ENCODE measurements around the gene ZNF385C. TPM values are rescaled to one million over a fixed set of nuclear protein-coding genes. Genes with fewer than 3 reads are reported as not detected.

ZNF385C gene
- total RNA-seq, 1 donor from 2014 or later, result not detected

- no peak for DNase-seq (ENCODE audit: low spot score)
These were observed 27.3 kb upstream of the ZNF385C start for GRCh38 chr17:42125565-42125964.

GRCh38 chr17:42124256-42124655, 26.0 kb upstream of the ZNF385C start:
- DNase-seq (ENCODE audit: low spot score), result no peak

GRCh38 chr17:42122371-42123303, 24.4 kb upstream of the ZNF385C start, which contains the start of gene HSPB9:
HSPB9 (plus strand) TSS chr17:42122804; CDS start chr17:42122851, 47 bp downstream.
- no peak for DNase-seq (ENCODE audit: low spot score)

DNA sequence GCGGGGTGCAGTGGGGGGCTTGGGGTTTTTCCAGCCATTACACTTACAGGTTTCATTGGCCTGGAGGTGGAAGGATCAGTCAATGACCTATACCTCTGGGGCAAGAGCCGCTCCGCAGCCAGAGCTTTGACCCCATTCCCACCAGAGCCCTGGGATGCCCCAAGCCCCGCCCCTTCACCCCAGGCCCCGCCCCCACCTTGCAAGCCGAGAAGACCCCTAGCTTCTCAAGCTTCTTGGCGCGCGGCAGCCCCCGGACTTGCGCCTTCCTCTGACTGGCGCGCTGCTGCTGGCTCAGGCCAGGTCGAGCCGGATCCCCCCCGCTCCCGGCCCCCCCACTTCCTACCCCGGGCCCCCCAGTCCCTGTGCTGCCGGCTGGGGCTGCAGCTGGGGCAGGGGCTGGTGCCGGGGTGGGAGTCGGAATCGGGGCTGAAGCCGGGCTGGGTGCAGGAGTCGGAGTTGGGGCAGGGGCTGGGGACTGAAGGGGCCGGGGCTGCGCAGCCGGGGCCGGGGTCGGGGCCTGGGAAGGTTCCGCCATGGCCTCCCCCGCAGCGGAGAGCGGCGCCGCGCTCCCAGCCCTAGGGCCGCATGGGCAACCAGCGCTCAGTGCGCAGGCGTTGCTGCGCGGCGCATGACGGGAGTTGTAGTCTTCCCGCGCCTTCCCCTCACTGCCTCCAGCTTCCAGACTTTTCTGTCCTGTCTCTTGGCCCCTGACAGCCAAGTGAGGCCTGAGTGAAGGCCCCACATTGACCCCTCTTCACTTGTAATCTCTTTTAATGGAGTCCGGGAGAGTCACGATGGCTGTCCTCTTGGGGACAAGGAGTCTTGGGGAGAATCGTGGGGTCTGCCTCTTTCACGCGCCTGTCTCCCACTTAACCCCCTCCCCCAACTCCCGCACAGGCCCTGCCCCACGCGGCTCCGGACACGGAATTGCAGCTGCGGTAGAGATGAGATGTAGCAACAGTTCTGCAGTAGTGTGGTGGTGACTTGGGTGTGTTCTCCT, 22.8 kb upstream of the ZNF385C start, which contains the start of gene KAT2A:
Gene KAT2A (minus strand): TSS at position 598 of the 1,000 bp plus-strand sequence. CDS start 63 bp downstream, at position 535.
- peak; percentile 93 for DNase-seq (ENCODE audit: low spot score)

DNA sequence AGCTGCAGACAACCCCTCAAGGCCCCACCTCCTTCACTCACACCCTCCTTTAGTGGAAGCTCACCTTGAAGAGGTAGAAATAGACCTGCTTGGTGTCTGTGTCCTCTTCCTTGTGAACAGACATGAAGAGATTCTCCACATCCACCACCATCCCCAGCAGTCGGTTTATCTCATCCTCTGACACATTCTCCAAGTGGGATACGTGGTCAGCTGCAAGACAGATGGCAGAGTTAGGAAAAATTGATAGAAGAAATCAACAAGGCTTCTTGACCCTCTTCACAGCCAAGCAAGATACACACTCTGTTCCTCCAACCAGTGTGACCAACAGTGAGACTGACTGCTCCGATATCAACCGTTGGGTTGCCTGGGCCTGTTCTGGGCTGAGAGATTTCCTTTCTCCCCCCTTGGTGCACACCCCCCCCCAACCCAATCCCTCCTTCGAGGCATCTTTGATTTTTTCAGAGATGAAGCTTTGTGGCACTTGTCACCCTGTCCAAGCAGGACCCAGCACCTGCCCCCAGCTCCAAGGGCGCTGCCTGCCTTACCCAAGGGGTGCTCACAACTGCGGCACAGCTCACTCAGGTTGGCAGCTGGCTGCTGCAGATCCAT, 22.0 kb upstream of the ZNF385C start:
- no peak for DNase-seq (ENCODE audit: low spot score)

- no peak for DNase-seq (ENCODE audit: low spot score)
These were observed 21.0 kb upstream of the ZNF385C start for GRCh38 chr17:42119301-42119700.

DNA sequence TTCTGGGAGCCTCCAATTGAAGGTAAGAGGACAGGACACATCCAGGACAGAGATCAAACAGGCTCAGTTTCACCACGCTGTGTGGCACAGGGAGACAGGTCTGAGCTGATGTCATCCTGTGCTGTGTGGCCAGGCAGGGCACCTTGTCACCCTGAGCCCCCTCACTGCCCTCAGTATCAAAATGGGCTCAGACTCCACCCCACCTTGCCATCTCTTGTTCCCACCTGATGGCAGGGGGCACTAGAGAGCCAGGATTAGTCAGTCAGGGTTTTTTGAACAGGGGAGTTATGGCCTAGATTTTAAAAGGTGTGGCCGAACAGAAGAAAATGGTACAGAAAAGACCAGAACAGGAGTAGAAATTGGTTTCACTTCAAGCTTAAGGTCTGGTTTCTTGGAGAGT, 20.3 kb upstream of the ZNF385C start:
- no peak for DNase-seq (ENCODE audit: low spot score)

- no peak for DNase-seq (ENCODE audit: low spot score)
These were observed 19.8 kb upstream of the ZNF385C start for GRCh38 chr17:42118126-42118510.

GRCh38 chr17:42117397-42118125, 19.3 kb upstream of the ZNF385C start:
- no peak for DNase-seq (ENCODE audit: low spot score)

DNA sequence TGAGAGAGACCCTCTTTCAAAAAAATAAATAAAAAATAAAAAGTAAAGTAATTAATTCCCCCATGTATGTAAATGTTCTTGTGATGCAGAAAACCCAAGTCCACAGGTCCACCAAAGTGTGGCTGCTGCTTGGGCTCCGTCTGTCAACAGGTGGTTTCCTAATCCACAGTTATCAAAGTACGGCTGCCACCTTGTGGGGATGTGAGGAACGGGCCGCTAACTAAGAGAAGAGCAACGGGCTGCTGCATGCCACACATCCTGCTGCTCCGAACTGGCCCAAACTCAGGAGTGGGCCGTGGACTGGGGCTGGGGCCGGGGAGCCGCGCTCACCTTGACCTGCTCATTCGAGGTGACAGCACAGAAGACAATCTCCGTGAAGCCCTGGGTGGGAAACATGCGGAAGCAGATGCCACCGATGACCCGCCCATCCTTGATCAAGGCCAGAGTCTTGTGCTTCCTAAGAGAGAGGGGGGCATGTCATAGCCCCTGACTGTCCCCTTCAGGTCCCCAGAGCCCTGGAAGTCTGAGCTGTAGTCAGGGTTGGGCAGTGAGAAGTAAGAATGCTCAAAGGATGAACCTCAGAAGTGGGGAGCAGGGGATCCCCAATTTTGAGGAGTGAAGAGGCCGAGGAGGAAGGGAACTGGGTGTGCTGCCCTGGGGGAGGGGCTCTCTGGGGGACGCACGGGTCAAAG, 18.6 kb upstream of the ZNF385C start:
- DNase-seq (ENCODE audit: low spot score), result no peak

DNA sequence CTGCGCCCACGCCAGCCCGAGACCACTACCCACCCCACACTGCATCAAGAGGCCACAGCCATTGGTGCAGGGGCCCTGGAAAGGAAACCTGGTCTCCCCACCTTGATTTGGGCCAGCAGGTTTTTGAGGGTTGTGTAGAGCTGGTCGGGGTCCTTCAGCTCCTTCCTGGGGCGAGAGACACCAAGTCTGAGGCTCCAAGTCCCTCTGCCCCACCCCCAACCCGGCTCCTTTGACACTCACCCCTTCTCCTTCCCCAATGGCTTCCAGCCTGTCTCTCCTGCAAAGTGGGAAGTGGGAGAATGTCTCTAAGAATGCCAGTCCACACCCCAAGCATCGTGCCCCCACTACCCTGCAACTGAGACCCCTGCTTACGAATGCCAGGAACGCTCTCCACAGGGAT, 15.8 kb upstream of the ZNF385C start:
- no peak for DNase-seq (ENCODE audit: low spot score)

DNA sequence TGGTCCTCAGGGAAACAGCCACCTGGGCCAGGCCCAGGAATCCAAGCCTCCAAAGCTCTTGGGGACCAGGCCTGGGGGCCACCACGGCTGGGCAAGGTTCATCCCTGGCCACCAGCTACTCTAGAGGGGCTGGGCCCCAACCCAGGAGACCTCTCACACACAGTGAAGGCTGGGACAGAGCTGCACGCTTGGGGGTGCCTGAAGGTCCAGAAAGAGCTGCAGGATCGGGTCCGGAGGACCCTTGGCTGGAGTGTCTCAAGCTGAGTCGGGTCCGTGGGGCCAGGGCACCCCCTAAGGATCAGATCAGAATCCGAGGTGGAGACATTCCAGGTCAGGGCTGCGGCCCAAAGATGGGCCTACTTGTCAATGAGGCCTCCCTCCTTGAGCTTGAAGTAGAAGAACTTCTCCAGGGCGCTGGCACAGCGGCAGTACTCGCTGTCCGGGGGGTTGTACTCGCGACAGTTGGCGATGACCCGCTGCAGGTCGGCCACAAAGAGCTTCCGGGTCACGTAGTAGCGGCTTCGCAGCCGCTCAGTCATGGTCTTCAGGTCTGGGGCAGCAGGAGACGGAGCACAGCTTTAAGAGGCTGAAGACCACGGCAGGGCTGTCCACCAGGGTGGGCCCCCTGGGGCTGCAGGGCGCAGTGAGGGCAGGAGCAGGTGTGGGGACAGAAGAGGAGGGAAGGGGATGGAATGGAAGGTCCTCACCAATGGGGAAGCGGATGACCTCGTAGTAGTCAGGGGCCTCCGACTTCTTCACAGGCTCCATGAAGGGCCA, 15.2 kb upstream of the ZNF385C start:
- no peak for DNase-seq (ENCODE audit: low spot score)

- no peak for DNase-seq (ENCODE audit: low spot score)
These were observed 14.4 kb upstream of the ZNF385C start, which contains the start of gene DHX58 for GRCh38 chr17:42112552-42113176. DHX58 (minus strand) TSS chr17:42112714; CDS start chr17:42111892, 822 bp downstream.

DNA sequence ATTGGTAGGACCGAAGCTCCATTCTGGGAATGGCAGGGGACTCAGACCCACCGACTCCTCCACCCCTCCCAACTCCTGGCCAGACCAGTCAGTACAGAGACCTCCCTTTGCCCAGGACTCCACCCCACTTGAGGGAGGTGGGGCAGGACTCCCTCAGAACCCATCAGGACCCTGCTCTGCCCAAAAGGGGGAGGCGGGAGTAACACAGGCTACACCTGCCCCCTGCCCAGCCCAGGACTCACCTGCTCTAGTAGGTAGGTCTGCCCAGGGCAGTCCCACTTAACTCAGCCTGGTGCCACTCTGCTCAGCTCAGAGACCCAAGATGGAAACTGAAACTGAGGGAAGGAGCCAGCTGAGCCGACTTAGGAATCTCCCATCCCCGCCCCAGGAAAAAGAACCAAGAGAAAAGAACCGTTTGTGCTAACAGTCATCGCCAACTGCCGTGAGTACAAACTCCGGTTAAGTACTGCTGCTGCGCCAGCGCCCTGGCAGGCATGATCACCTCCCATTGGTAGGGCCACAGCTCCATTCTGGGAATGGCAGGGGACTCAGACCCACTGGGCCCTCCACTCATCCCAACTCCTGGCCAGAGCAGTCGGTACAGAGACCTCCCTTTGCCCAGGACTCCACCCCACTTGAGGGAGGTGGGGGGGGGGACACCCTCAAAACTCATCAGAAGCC, 13.7 kb upstream of the ZNF385C start:
- DNase-seq (ENCODE audit: low spot score), result no peak

DNA sequence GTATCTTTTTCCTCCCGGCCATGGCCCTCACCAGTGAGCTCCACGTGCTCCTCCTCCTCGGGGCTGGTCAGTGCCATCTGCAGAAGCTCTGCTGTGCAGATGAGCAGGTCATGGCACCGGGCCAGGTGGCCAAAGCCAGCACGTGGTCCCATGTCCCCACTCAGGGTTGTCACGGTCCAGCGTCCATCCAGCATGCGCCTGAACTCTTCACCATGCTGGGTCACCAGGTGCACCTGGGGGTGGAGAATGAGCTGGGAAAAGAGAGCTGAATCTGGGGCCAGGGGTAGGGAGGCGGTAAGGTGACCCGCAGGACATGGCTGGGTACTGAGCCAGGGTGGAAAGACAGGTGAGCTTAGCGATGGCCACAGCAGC, 13.0 kb upstream of the ZNF385C start:
- DNase-seq (ENCODE audit: low spot score), result no peak

DNA sequence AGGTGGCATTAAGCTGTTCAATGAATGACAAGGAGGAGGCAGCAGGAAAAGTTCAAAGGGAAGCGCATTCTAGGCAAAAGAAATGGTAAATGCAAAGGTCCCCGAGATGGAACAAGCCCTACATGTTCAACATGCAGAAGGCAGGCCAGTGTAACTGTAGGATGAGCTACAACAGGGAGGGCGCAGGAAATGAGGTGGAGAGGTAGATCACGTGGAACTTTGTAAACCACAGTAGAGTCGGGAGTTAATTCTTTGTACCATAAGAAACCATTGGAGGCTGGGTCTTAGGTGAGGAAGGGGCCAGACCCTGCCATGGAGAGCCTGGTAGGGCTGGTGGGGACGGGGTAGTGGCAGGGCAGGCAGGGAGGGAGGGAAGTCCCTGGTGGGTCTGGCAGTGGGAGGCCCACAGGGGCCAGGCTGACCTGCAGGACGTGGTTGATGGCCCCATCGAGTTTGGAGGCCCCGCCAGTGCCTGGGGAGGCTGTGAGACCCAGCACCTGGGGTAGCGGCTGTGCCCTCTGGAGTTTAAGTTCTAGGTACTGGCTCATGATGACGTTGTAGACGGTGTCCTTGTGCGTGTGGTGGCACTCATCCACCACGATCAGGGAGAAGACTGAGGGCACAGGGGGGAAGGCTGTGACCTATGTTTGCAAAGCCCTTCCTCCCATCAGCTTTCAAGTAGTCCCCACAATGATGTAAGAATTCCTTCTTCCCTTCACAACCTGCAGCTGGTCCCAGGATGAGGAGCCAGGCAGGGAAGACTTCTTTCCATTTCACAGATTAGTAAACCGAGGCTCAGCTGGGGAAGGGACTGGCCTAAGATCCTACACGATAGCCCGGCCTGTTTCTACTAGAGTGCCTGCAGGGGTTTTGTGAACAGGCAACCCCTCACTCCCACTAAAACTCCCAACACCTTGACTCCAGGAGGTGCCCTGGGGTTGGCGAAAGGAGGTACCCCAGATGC, 12.3 kb upstream of the ZNF385C start:
- DNase-seq (ENCODE audit: low spot score), result no peak

- DNase-seq (ENCODE audit: low spot score), result no peak
These were observed 10.8 kb upstream of the ZNF385C start for GRCh38 chr17:42109086-42109485.
